IPS-18c (cell line): ENCODE results near the gene LRRC56.

ENCODE experiments used
- H3K4me3 ChIP-seq: 2 replicates; pipeline ENCODE4 v1.7.0; 2013; ENCODE audit warnings: low read depth, mild to moderate bottlenecking, low read length, moderate library complexity; ENCODE audit not compliant: insufficient read depth
- H3K9me3 ChIP-seq: one replicate; pipeline ENCODE4 v1.6.1; 2013; ENCODE audit warnings: mild to moderate bottlenecking, low read length, moderate library complexity; ENCODE audit not compliant: control insufficient read depth, insufficient read depth

The LRRC56 gene

DNA sequence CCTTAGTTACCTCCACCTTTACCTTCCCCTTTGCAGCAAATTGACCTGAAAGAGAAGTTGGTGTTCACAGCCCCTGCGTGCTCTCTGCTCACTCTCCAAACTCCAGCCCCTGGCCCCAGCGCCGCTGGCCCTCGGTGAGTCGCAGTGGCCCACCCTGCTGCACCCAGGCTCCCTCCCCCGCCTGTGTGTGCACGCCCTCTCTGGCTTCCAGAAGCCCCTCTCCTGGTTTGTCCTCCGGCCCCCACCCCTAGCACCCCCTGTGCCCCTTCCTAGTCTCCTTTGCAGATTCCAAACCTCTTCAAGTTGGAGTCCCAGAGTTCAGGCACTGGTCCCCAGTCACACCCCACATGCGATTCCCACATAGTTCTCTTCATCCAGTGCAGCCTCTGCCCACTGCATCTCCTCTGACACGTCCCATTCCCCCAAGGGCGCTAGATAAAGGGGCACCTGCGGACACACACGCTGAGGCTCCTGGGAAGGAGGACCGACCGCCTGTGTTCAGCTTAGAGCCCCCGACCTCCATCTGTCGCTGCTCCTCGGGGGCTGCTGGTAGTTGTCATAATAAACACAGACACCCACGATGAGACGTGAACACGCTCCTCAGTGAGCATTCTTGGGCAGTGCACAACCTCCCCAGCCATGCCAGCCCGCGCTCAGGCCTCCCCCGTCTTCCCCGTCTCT, 37.4 kb downstream of the LRRC56 start:
- Histone ChIP-seq H3K9me3 (no peaks in the 10 kb centered on the region), H3K4me3 (peak overlapping the region; percentile 76)

DNA sequence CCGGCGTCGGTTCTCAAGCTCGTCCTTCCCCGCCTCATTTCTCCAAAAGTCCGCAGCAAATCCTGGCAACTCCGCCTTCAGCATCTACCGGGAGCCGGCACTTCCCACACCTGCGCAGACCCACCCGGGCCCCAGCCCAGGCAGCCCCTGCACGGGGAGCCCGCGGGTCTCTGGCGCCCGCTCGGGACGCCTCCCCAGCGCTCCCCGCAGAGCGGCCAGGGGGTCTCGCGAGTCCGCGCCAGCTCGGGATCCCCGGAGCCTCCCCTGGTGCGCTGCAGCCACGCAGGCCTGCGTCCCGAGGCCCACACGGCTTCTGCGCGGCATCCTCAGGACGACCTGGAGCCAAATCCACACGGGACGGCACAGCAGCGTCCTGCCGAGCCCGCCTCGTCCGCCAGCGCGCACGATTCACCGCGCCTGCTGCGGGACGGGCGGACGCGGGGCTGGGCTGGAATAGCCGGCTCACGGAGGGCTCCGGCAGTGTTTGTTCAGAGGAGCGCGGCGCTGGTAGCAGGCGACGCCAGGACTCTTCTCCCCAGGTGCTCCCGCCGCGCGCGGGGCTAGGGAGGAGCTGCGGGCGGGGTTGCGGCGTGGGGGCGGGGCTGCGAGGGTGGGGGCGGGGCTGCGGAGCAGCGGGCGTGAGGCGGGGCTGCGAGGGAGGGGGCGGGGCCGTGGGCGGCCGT, 38.1 kb downstream of the LRRC56 start:
- Histone ChIP-seq H3K4me3 (peak overlapping the region; percentile 76), H3K9me3 (no peaks in the 10 kb centered on the region)

DNA sequence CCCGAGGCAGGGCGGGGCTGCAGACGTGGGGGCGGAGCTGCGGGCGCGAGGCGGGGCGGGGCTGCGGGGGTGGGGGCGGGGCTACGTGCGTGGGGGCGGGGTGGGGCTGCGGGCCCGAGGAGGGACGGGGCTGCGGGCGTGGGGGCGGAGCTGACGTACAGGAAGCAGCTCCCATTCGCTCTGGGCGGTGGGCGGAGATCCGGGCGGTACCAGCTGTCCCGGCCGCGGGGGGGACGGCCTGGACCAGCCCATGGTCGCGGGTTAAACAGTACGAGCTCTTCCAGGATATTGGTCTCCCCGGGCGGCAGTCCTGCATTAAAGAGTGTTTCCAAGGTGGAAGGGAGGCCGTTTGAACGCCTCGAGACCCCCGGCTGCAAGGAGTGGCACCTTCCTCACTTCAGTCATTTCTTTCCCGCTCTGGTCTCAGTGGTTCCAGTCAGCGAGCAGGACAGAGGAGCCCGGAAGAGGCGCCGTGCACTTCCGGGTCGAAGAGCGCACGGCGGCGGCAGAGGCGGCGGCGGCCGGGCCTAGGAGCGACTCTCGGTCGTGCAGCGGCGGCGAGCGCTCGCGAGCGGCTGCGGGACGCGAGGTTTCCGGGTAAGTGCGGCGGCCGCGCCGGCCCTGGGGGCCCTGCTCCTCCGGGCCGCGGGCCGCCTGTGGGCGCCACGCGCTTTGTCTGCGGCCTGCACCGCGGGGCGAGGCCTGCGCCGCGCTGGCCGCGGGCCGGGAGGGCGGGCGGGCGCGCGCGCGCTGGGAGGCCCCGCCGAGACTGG, 38.9 kb downstream of the LRRC56 start, which contains the start of gene PHRF1:
PHRF1 (plus strand) TSS at position 475 of the 773 bp plus-strand sequence. CDS start 5,043 bp downstream, outside the sequence.
- Histone ChIP-seq H3K9me3 (no peaks in the 10 kb centered on the region), H3K4me3 (peak within 1 kb of the TSS; percentile 87)

DNA sequence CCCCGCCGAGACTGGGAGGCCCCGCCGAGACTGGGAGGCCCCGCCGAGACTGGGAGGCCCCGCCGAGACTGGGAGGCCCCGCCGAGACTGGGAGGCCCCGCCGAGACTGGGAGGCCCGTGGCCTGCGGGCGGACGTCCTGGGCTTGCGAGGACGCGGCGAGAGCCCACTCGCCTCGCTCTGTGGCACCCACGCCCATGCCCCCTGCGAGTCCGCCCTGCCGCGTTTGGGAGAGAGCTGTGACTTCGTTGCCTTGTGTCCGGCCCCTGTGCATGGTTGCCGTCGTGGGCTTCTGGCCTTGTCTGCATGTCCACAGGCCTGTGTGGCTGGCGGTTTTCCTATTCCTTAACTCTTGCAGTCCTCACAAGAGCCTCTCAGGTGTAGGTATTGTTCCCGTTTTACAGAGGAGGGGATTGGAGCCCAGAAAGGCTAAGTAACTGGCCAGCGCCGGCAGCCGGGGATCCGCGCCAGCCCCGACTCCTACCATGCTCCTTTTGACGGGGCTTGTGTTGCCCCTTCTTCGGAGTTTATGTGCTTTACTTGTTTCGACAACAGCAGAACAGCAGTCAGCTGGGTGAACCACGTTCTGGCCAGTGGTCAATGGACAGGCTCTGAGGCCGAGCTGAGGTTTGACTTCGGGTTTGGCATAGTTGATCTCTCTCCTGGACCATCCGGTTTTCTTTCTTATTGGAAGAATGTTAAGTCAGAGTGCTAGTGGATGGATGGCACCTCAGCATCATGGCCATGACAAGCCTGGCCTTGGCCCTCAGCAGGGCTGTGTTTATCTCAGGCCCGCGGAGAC, 39.7 kb downstream of the LRRC56 start:
- Histone ChIP-seq H3K4me3 (peak overlapping the region; percentile 87), H3K9me3 (no peaks in the 10 kb centered on the region)

DNA sequence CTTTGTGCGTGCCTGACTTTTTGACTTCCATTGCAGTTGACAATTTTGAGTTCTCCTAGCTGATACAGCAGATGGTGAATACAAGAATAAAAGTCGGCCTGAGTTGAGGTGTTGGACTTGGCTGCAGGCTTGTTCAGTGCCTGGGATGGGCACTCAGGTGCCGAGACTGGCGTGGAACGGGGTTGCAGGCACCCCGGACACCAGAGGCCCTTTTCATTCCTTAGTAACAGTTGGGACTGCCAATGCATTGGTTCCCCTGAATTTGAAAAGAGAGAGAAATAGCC, 40.2 kb downstream of the LRRC56 start:
- peak overlapping the region; percentile 87 for H3K4me3 ChIP-seq
- no peaks in the 10 kb centered on the region for H3K9me3 ChIP-seq

DNA sequence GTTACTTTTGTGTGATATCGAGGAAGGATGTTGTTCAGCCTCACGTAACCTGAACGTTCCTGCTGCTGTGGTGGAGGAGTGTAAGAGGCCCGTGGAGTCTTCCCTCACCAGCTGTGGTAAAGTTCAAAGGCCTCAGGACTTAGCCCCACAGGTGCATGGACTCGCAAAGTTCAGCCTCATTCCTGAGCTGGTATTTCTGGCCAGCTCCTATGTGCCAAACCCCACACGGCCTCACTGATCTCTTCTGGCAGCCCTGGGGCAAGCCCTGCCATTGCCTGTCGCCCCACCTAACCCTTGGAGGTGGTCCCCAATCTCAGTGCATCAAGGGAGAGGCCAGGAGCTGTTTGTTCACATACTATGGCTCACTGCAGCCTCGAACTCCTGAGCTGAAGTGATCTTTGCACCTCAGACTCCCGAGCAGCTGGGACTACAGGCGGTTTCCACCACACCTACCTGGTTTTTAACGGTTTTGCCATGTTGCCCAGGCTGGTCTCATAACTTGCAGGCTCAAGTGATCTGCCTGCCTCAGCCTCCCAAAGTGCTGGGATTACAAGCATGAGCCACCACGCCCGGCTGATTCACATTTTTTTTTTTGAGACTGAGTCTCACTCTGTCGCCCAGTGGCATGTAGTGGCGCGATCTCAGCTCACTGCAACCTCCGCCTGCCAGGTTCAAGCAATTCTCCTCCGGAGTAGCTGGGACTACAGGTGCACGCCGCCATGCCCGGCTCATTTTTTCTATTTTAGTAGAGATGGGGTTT, 41.1 kb downstream of the LRRC56 start:
- Histone ChIP-seq H3K4me3 (no peak overlapping the region), H3K9me3 (no peaks in the 10 kb centered on the region)

DNA sequence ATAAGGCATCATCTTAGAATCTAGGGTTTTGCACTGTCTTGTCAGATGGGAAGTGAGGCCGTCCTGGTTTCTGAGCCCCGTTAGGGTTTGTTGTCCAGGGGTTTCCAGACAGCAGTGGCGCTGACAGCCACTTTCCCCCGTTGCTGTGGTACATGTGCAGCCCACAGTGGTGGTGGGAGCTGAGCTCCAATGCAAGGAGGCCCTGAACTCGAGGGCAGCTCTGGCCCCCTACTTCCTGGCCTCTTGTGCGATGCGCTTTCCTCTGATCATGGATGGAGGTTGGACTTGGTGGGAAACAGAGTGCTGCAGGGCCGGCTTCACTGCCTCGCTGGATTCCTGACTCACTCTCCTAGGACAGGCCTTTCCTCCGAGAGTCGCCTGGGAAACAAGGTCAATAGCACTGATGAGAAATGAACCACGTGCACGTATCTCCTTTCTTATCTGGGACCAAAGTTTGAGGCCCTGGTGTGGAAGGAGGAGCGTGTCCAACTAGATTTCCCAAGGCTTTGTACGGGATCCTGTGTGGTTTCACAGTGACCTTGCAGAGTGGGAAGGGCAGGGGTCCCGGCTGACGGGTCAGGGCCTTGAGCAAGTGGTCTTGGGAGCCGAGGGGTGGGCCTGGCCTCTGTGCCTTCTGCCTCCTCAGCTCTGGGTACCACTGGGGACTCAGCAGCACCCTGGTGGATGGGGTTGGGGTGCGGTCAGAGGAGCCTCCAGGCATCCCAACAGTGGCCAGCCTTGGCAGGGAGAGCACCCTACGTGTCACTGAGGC, 42.7 kb downstream of the LRRC56 start:
- Histone ChIP-seq H3K4me3 (no peak overlapping the region), H3K9me3 (no peaks in the 10 kb centered on the region)

DNA sequence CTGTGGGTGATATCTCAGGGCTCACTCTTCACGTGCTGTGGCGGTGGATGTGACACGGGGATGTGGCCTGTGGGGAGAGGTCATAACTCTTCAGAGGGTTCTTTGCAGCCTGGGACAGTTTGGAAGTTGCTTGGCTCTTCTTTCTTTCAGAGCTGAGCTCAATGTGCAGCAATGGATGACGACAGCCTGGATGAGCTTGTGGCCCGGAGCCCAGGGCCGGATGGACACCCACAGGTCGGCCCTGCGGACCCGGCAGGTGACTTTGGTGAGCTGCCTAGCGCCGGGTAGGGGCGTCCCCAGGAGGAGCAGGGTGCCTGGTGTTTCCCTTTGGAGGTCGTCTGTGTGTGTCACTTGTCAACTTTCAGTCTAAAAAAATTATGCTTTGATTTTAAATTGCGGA, 44.0 kb downstream of the LRRC56 start:
- H3K4me3 ChIP-seq, result no peak overlapping the region
- no peaks in the 10 kb centered on the region for H3K9me3 ChIP-seq

DNA sequence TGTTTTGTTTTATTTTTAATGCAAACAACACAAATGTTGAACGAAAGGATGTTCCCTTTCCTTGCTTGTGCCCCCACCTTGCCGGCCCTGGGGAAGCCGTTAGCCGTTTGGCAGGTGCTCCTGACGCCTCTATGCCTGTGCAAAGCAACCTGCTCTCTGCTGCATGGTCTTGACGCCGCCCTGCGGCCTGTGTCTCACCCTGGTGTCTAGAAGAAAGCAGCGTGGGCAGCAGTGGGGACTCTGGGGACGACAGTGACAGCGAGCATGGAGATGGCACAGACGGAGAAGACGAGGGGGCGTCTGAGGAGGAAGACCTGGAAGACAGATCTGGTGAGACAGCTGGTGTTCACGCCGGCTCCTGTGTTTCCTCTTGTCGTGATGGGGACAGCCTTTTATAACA, 44.4 kb downstream of the LRRC56 start:
- Histone ChIP-seq H3K4me3 (no peak overlapping the region), H3K9me3 (no peaks in the 10 kb centered on the region)

DNA sequence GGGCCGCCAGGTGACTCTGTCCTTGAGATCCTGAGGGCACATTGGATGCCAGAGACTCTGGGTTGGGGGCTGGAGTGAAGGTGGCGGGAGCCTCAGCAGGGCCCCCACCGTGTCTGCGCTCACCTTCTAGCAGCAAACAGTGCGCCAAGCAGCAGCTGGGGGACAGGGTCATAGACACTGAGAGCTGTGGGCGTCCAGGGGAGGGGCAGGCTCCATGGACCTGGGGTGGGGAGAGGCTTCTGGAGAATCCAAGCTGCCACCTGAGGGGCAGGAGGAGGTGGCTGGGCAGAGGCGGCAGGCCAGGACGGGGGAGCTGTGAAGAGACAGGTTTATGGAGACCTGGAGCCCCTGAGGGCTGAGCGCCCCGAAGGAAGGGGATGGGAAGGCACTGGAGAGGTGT, 47.0 kb downstream of the LRRC56 start:
- no peaks in the 10 kb centered on the region for H3K9me3 ChIP-seq
- H3K4me3 ChIP-seq, result no peak overlapping the region

DNA sequence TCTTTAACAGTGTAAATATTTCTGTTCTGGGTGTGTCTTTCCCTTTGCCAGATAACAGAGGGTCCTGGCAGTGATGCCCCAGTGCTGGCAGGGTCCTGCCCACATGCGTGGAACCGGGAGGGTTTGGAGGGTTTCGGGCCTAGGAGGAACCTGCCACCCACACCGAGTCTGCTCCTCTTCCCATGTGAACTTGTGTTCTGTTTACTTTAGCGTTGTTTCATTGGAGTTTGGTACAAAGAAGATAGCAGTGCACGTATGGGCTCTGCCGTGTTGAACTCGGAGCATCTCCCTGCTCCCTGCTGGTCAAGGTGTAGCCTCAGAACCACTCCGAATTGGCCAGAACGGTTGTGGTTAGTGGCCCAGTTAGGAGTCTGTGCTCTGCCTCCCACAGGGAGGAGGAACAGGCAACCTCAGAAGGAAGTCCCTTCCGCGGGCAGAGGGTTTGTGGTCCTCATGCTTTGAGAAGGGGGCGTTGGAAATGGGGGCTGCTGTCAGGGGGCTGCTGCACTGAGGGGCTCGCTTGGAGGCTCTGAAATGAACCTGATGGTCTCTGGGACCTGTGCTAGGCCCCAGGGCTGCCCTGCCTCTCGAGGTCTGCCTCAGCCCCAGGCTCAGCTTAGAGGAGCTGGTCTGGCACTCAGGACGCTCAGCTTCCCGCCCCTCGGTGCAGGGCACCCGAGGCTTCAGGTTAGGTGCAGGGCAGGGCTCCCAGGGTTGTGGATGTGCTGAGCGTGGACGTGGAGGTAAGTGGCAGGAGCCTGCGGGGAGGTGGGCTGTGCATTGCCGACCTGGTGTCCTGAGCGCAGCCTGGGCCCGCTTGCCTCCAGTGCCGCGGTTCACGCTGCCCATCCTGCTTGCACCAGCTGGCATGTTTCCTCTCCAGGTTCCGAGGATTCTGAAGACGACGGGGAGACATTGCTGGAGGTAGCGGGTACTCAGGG, 49.3 kb downstream of the LRRC56 start:
- no peak overlapping the region for H3K4me3 ChIP-seq
- H3K9me3 ChIP-seq, result no peaks in the 10 kb centered on the region

DNA sequence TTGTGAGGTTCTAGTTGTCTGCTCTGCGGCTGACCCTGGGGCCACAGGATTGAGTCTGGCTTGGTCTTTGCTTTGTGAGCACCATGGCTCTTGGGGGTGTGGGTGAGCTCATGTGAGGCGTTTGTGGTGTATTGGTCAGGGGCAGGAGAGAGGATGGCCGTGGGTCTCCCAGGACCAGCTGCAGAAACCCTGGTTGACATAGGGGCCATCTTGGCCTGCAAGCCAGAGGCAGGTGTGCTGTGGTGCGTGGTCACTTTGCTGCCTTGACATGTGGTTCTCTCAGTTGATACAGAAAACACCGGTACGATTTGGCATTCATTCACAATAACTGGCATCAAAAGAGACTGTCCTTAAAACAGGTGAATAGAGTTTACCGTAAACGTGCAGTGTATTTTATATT, 50.2 kb downstream of the LRRC56 start:
- H3K4me3 ChIP-seq, result no peak overlapping the region
- H3K9me3 ChIP-seq, result no peaks in the 10 kb centered on the region

DNA sequence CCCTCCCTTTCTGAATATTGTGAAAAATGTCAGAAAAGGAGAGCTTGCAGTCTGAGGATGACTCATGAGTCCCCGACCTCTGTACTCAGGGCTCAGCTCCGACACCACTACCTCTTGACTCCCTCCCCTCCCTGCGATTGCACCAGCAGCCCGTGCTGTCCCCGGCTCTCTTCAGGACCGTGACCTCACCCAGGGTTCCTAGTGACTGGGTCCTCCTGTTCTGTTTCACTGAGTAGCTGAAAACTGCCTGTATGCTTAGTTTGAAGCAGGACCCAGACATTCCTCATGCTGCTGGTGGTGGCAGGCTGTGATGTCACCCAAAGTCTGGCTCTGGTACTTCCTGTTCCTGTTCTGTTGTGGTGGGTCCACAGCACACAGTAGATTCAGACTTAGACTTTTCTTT, 50.7 kb downstream of the LRRC56 start:
- Histone ChIP-seq H3K4me3 (no peak overlapping the region), H3K9me3 (no peaks in the 10 kb centered on the region)

DNA sequence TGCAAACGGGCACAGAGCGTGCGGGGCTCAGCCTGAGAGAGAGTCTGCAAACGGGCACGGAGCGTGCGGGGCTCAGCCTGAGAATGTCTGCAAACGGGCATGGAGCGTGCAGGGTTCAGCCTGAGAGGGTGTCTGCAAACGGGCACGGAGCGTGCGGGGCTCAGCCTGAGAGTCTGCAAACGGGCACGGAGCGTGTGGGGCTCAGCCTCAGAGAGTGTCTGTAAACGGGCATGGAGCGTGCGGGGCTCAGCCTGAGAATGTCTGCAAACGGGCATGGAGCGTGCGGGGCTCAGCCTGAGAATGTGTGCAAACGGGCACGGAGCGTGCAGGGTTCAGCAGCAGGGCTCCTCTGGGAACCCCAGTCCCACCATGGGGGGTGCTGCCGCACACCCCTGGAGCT, 52.5 kb downstream of the LRRC56 start:
- Histone ChIP-seq H3K4me3 (no peak overlapping the region), H3K9me3 (no peaks in the 10 kb centered on the region)

DNA sequence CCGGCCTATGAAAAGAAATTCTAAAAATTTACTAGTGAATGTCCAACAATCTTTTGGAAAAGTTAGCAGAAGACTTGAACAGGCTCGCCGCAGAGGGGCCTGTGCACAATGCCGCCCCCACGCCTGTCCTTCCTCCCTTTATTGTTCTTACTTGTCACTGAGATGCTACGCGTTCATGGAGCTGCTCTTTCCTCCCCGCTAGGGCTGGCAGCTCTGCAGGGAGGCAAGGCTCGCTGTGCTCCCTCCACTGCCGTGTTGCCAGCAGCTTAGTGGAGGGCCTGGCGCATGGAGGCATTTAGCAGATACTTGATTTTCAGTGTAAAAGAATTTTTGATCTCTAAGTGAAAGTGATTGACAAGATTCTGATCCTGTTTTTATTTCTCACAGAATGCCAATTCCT, 53.7 kb downstream of the LRRC56 start:
- H3K9me3 ChIP-seq, result no peaks in the 10 kb centered on the region
- H3K4me3 ChIP-seq, result no peak overlapping the region
